ENCODE measurements around the gene HOXA3.

Gene HOXA3

GRCh38 chr7:27142580-27143022, 9.8 kb downstream of the HOXA3 start:
- no peak for DNase-seq

- DNase-seq: no peak
Observed at GRCh38 chr7:27141923-27142579, 10.3 kb downstream of the HOXA3 start.

GRCh38 chr7:27141137-27141922, 11.1 kb downstream of the HOXA3 start:
- no peak for DNase-seq

- no peak for DNase-seq
Observed at GRCh38 chr7:27140126-27140857, 12.1 kb downstream of the HOXA3 start.

- DNase-seq: no peak
Observed at GRCh38 chr7:27139334-27140125, 12.9 kb downstream of the HOXA3 start.

DNA sequence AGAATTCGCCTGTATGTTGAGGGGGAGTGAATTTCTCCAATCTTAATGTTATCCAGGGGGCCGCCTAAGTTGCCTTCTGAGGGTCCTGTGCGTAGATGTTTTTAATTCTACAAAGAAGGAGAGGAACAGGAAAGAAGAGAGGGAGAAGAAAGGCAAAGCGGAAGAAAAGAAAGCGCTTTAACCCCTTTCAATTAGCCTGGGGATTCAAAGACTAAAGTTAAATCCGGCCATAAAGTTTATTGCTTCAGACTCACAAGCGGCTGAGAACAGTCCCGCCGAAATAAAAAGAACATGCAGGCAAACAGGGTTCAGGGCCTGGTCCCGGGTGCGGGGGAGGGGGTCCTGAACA, 13.4 kb downstream of the HOXA3 start:
- DNase-seq: no peak

GRCh38 chr7:27138472-27138871, 13.9 kb downstream of the HOXA3 start:
- no peak for DNase-seq

DNA sequence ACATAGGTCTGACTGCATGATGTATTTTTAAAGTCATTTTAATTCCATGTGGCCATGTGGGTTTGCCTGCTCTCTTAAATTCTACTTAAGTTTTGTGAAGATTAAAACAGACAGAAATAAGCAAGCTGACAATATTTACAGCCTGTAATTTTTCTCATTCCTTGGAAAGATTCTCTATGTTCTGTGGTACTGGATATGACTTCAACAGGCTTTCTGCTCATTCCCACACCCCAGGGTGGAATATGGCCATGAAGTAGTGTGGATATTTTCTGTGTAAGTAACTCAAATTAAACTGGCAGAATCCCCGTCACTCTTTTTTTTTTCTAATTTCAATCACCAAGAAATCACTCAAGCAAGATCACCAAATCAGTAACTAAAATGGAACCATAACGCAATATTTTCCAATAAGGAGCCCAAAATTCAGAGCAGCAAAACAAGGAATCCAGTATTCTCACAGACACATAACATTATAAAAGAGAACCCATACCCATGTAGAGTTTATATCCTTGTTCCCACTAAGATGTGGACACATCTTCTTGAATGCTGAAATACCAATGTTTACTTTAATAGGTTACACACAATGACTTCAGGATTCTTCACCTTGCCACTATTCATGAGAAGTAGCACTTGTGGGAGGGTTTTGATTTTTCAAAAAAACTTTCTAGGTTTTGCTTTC, 14.6 kb downstream of the HOXA3 start:
- no peak for DNase-seq

GRCh38 chr7:27134392-27134791, 18.0 kb downstream of the HOXA3 start:
- peak; percentile 84 for DNase-seq

DNA sequence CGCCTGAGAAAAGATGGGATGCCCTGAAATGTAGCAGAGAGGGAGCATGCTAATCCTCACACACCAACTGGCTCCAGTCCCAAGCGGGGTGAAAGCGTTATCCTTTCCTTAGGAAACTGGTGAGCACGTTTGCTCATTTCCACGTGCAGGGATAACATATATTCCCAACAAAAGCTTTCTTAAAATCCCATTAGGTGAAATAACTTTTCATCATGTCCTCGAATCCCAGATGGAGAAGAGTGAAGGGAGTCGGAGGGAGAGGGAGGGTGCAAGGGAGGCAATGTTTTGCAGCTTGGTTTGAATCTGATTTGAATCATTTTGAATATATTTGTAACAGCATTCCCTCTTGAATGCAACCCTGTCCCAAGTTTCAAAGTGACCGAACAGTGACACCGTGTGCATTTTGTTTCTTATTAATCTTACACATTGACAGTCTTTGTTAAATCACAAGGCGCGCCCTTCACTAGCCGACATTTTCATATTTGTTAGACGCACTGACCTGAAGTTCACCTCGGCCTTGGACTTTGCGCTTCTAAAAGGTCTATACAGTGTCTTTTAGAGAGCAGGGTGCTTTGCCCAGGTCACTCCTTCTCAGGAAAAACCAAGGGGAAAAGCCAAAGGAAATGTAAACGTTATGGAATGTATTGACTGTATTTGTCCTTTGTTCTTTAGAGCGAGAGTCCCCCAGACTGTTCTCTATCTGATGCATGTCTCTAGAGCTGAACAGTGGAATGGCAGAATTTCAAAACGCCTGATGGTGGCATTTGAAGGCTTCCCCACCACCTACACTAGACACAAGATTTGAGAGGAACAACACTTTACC, 18.8 kb downstream of the HOXA3 start:
- no peak for DNase-seq

DNA sequence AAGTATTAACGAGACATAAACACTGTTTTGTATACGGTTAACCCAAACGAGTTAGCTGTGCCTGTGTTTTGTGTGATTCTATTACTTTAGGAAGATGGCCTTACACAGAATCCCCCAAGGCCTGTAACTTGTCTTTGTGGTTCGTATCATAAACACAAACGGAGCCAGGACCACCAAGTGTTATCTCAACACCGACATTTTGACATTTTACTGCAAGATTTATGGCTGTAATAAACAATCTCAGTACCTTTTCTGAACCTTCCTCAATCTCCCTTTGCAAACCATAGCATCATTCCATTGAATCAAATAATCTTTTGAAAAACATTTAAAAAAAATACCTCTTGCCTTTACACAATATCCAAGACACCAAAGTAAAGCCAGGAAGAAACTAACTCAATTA, 19.4 kb downstream of the HOXA3 start:
- no peak for DNase-seq

DNA sequence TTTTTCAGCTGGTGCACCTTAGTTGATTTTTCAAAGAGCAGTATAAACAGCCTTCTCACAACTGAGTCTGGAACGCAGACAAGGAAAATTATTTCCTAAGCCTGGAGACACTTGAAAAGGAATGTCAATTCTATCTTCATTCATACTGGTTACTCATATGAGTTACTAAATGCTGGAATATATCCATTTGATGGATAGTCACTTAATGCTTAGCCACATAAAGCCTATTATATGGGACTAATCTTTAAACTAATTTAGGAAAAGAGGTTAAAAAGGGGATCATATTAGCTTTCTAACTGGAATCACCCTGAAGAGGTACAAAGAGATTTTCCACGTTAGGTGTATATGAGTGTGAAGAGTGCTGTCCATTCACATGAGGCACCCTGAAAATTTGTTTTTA, 20.2 kb downstream of the HOXA3 start:
- DNase-seq: no peak

DNA sequence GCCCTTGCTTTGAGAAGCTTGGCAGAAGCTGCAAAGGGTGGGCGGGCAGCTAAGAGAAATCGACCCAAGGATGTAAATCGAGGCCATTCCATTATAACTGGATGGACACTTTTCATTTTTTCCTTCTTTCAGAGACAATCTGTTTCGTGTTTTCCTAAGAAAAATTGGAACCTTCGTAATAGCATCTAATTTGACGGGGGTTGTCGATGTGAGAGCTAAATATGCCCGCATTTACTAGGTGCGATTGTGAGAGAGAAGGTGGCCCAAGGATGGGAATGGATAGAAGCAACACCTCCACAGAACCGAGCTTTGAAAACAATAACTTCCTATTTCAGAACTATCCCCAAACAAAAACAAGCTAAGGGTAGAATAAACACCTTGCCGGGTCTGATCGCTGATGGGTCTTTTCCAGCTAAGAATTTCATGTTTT, 21.0 kb downstream of the HOXA3 start:
- DNase-seq: no peak

- DNase-seq: peak; percentile 91
Observed at GRCh38 chr7:27130540-27131389, 21.6 kb downstream of the HOXA3 start, which contains the start of gene HOXA4. TSS of gene HOXA4 (minus strand) at chr7:27130757. CDS start at chr7:27130733, 24 bp downstream.

GRCh38 chr7:27129729-27130539, 22.4 kb downstream of the HOXA3 start:
- DNase-seq: peak; percentile 36

- no peak for DNase-seq
Observed at GRCh38 chr7:27128776-27129728, 23.3 kb downstream of the HOXA3 start.

- DNase-seq: no peak
Observed at GRCh38 chr7:27128034-27128433, 24.3 kb downstream of the HOXA3 start.
